ENCODE measurements around the gene SAV1. TPM values are rescaled to one million over a fixed set of nuclear protein-coding genes. Genes with fewer than 3 reads are reported as not detected.

Gene SAV1
- total RNA-seq, 1 experiment from 2014 or later = 28.8 TPM

Other genes starting within 250 kb of the SAV1 start
- 29.1 and 57.1 TPM in 2 replicates for gene MAP4K5, start 135.7 kb downstream of the SAV1 start, total RNA-seq (2014; rRNA removed; shearing (Covaris generic))
- gene ATL1, start 108.2 kb downstream of the SAV1 start, total RNA-seq (2014; rRNA removed; shearing (Covaris generic)) = 2.8 TPM in 1 of 2 replicates, not detected in the other
- gene NIN, start 162.9 kb upstream of the SAV1 start, total RNA-seq (2014; rRNA removed; shearing (Covaris generic)) = 0.37 and 3.6 TPM in 2 replicates
- not detected in 2 replicates for gene ABHD12B, start 203.7 kb upstream of the SAV1 start, total RNA-seq (2014; rRNA removed; shearing (Covaris generic))

Measured in G401 (cell line).